ENCODE measurements around the gene AFF1.

DNA sequence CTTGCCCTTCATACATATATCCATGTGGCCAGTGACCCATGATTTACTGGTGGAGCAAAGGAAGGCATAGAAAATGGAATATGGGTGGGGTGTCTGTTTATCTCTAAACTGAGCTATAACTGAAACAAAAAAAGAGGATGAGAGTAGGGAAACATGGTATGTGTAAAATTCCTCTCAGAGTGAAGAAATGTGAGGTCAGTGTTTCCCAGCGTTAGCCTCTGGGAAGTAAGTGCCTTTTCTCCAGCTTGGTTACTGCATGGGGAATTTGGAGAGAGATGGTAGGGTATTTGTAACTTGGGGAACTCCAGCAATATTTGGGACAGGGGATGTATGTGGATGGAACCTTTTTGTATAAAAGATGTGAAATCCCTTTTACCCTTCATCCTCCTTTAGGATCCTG, 89.4 kb downstream of the AFF1 start:
- TF ChIP-seq, protein P1, sequence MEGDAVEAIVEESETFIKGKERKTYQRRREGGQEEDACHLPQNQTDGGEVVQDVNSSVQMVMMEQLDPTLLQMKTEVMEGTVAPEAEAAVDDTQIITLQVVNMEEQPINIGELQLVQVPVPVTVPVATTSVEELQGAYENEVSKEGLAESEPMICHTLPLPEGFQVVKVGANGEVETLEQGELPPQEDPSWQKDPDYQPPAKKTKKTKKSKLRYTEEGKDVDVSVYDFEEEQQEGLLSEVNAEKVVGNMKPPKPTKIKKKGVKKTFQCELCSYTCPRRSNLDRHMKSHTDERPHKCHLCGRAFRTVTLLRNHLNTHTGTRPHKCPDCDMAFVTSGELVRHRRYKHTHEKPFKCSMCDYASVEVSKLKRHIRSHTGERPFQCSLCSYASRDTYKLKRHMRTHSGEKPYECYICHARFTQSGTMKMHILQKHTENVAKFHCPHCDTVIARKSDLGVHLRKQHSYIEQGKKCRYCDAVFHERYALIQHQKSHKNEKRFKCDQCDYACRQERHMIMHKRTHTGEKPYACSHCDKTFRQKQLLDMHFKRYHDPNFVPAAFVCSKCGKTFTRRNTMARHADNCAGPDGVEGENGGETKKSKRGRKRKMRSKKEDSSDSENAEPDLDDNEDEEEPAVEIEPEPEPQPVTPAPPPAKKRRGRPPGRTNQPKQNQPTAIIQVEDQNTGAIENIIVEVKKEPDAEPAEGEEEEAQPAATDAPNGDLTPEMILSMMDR (IDR thresholded peaks at IDR 0.05; ENCODE audit: poor library complexity): no peak
- TF ChIP-seq EZH2phosphoT487 (IDR thresholded peaks at IDR 0.05; ENCODE audit: low read depth, severe bottlenecking, unreplicated experiment): no peak
